ENCODE data around the gene SNX32. TPM values are rescaled to one million over a fixed set of nuclear protein-coding genes. Genes with fewer than 3 reads are reported as not detected.
"Not testable (repeated sequence)": the region's sequence is repeated elsewhere in the genome, so short reads cannot be mapped to it uniquely, and the experiment has no call there.

Gene SNX32
- total RNA-seq, 4 donors from 2014 or later, result 0.58 to 2.6 TPM; not detected in 2

DNA sequence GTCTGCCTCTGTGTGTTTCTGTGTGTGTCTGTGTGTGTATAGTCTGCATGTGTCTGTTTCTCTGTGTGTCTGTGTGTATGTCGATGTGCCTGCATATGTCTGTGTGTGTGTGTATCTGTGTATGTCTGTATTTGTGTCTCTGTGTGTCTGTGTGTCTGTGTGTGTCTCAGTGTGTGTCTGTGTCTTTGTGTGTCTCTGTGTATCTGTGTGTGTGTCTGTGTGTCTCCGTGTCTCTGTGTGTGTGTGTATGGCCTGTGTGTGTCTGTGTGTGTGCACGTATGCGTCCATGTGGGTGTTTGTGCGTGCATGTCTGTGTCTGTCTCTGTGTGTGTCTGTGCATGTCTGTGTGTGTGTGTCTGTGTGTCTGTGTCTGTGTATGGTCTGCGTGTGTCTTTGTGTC lies 439 bp downstream of the SNX32 start:
- Histone ChIP-seq H3K27ac (no peak overlapping the region), H3K9me3 (no peaks in the 10 kb centered on the region), H3K36me3 (no peaks in the 10 kb centered on the region), H3K27me3 (no peaks in the 10 kb centered on the region), H3K4me1 (peaks cover 4 to 5% of the 10 kb centered on the region in 2 donors), H3K4me3 (peak overlapping the region; percentile 47 to 54)
- TF ChIP-seq, protein P1, sequence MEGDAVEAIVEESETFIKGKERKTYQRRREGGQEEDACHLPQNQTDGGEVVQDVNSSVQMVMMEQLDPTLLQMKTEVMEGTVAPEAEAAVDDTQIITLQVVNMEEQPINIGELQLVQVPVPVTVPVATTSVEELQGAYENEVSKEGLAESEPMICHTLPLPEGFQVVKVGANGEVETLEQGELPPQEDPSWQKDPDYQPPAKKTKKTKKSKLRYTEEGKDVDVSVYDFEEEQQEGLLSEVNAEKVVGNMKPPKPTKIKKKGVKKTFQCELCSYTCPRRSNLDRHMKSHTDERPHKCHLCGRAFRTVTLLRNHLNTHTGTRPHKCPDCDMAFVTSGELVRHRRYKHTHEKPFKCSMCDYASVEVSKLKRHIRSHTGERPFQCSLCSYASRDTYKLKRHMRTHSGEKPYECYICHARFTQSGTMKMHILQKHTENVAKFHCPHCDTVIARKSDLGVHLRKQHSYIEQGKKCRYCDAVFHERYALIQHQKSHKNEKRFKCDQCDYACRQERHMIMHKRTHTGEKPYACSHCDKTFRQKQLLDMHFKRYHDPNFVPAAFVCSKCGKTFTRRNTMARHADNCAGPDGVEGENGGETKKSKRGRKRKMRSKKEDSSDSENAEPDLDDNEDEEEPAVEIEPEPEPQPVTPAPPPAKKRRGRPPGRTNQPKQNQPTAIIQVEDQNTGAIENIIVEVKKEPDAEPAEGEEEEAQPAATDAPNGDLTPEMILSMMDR (IDR thresholded peaks at IDR 0.05), result no peak
- intact Hi-C loops (cut with DNase I; ENCODE audit: low total_unique reads), result no loop called here
- no peak for DNase-seq

DNA sequence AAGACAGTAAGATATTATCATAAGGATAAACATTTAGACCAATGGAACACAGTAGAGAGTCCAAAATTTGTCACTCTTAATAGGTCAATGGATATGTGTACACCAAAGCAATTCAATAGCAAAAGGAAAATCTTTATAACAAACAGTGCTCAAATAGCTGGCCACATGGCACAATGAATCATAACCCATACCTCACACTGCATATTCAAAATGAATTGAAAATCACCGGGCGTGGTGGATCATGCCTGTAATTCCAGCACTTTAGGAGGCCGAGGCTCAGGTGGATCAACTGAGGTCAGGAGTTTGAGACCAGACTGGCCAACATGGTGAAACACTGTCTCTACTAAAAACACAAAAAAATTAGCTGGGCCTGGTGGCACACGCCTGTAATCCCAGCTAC lies 8.4 kb downstream of the SNX32 start:
- no peaks in the 10 kb centered on the region for H3K4me1 ChIP-seq
- H3K9me3 ChIP-seq, result no peaks in the 10 kb centered on the region
- no peak for DNase-seq
- H3K27ac ChIP-seq, result no peak overlapping the region
- H3K36me3 ChIP-seq, result no peaks in the 10 kb centered on the region
- no peaks in the 10 kb centered on the region for H3K27me3 ChIP-seq
- no peak for TF ChIP-seq POLR2A (IDR thresholded peaks at IDR 0.05)
- no peak overlapping the region for H3K4me3 ChIP-seq
- intact Hi-C loops (cut with DNase I; ENCODE audit: low total_unique reads), result no loop called here

DNA sequence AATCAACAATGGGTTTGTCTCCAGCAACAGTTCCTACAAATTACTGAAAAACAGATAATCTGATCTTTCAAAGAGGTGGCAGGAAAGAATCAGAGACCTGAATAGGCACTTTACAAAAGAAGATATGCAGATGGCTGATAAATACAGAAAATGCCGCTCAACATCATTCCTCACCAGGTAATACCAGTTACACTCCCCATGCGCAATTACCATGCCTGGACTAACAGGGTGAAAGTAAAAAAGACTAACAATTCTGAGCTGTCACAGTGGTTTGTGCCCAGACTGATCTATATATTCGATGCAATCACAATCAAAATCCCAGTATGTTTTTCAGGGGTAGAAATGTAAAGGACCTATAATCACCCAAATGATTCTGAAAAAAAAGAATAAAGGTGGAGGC lies 10.0 kb downstream of the SNX32 start:
- intact Hi-C loops (cut with DNase I; ENCODE audit: low total_unique reads), result no loop called here
- DNase-seq, result no peak
- no peak overlapping the region for H3K4me3 ChIP-seq
- no peaks in the 10 kb centered on the region for H3K9me3 ChIP-seq
- no peak overlapping the region for H3K27ac ChIP-seq
- TF ChIP-seq, protein P1 (IDR thresholded peaks at IDR 0.05), result no peak
- TF ChIP-seq POLR2A (IDR thresholded peaks at IDR 0.05), result no peak
- H3K36me3 ChIP-seq, result no peaks in the 10 kb centered on the region
- no peaks in the 10 kb centered on the region for H3K4me1 ChIP-seq
- no peaks in the 10 kb centered on the region for H3K27me3 ChIP-seq

- Histone ChIP-seq H3K4me1 (no peaks in the 10 kb centered on the region), H3K4me3 (no peak overlapping the region), H3K27me3 (no peaks in the 10 kb centered on the region), H3K9me3 (no peaks in the 10 kb centered on the region), H3K36me3 (no peaks in the 10 kb centered on the region), H3K27ac (no peak overlapping the region)
- intact Hi-C loops (cut with DNase I; ENCODE audit: low total_unique reads), result no loop called here
- TF ChIP-seq, protein P1 (IDR thresholded peaks at IDR 0.05), result no peak
- no peak for TF ChIP-seq POLR2A (IDR thresholded peaks at IDR 0.05)
- DNase-seq, result no peak
Observed at GRCh38 chr11:65844231-65844872, 10.6 kb downstream of the SNX32 start.

GRCh38 chr11:65847746-65848145 lies 14.0 kb downstream of the SNX32 start:
- Histone ChIP-seq H3K9me3 (no peaks in the 10 kb centered on the region), H3K36me3 (no peaks in the 10 kb centered on the region), H3K4me1 (no peaks in the 10 kb centered on the region), H3K27me3 (no peaks in the 10 kb centered on the region), H3K27ac (no peak overlapping the region), H3K4me3 (no peak overlapping the region)
- intact Hi-C loops (cut with DNase I; ENCODE audit: low total_unique reads), result no loop called here
- no peak for TF ChIP-seq POLR2A (IDR thresholded peaks at IDR 0.05)
- TF ChIP-seq, protein P1 (IDR thresholded peaks at IDR 0.05), result no peak
- DNase-seq, result no peak

DNA sequence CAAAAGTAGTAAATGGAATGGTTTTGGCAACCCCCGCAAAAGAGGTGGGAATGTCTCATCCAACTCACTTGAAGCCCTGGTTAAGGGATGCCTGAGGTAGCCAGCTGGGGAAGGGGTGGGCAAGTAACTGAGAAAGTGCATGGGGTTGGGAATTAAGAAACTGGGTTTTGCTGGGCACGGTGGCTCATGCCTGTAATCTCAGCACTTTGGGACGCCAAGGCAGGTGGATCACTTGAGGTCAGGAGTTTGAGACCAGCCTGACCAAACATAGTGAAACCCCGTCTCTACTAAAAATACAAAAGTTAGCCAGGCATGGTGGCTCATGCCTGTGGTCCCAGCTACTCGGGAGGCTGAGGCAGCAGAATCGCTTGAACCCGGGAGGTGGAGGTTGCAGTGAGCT lies 14.9 kb downstream of the SNX32 start:
- H3K4me3 ChIP-seq; H3K9me3 ChIP-seq; DNase-seq; H3K27me3 ChIP-seq; H3K27ac ChIP-seq; H3K36me3 ChIP-seq; H3K4me1 ChIP-seq; intact Hi-C loops (cut with DNase I; ENCODE audit: low total_unique reads): not testable (repeated sequence)

All from uterus (tissue), 4 donors.